Right lobe of liver (tissue), 6 donors: Measurements from ENCODE around the gene CAMTA1. TPM values are rescaled to one million over a fixed set of nuclear protein-coding genes. Genes with fewer than 3 reads are reported as not detected.

ENCODE experiments used
- ATAC-seq, 4 donors: fragments of 200-7000 bp; cut with Tn5 transposase; one replicate each; pipeline ENCODE4 v1.9.1; 2020; ENCODE audit warnings: mild to moderate bottlenecking in 4 of 4, moderate library complexity in 4 of 4
- DNase-seq, 3 donors: peaks; one replicate each; pipeline ENCODE4 v3.0.0-alpha.2; 2020
- H3K27ac ChIP-seq, 3 donors: fragments of 200-600 bp; one replicate each; pipeline ENCODE4 v1.8.0; 2022
- H3K27me3 ChIP-seq, 2 donors: fragments of 200-600 bp; one replicate each; pipeline ENCODE4 v1.8.0; 2022
- H3K36me3 ChIP-seq, 4 donors: fragments of 200-600 bp; sonication (generic) in 1 of 4; one replicate each; pipeline versions ENCODE4 v1.5.1 to v1.8.0; 2017 to 2022; ENCODE audit warnings: control low read depth in 1 of 4
- H3K4me1 ChIP-seq, 4 donors: fragments of 200-600 bp; sonication (generic) in 1 of 4; one replicate each; pipeline versions ENCODE4 v1.5.1 to v1.8.0; 2017 to 2022; ENCODE audit warnings: control low read depth in 1 of 4
- H3K4me3 ChIP-seq, 3 donors: fragments of 200-600 bp; one replicate each; pipeline ENCODE4 v1.8.0; 2022
- H3K9me3 ChIP-seq, 4 donors: fragments of 200-600 bp; sonication (generic) in 1 of 4; one replicate each; pipeline versions ENCODE4 v1.5.1 to v1.8.0; 2017 to 2022; ENCODE audit warnings: control low read depth in 1 of 4
- POLR2A ChIP-seq: fragments of 450-650 bp; IDR thresholded peaks from one replicate; pipeline ENCODE4 v1.6.1; 2017; ENCODE audit warnings: antibody characterized with exemption, mild to moderate bottlenecking
- WGBS: methylation state at CpG from one replicate; pipeline ENCODE4 v1.1.6; 2018; ENCODE audit warnings: low coverage, low lambda C conversion rate; ENCODE audit not compliant: insufficient coverage; ENCODE audit errors: missing lambda C conversion rate; 5-methylcytosine and 5-hydroxymethylcytosine counted together
- intact Hi-C, 2 donors: fragments of 100-400 bp; cut with DNase I; formaldehyde crosslinking; loops; one replicate each; pipeline versions ENCODE4 v1.11.2 to v1.14.1; 2022
- total RNA-seq, 6 experiments: library from RNA; depleted of rRNA in 2 of 6; stranded (reverse); fragments of >200 nt in 2 of 6; fragmentation: NEBNext Ultra II Directional in 3 of 6; extraction: Animal tissue kit (Norgen Biotek cat#: 25700) in 3 of 6; gene quantifications; one replicate each; pipeline versions ENCODE4 v1.1.0 to v1.2.4, GENCODE V29; 2016 to 2023
- TF ChIP-seq, protein P1 (sequence below), 4 donors: fragments of 200-600 bp in 3 of 4; fragments of 450-650 bp in 1 of 4; IDR thresholded peaks; one replicate each; pipeline versions ENCODE4 v1.5.1 to v1.8.0; 2016 to 2022; ENCODE audit warnings: antibody characterized with exemption in 4 of 4, mild to moderate bottlenecking in 2 of 4
- donor health status: DM: no; HTN: yes; CAD: no.
- donor health status: DM: no; HTN: no; CAD: no.
- donor health status: DM: no; HTN: no; CAD: no.
- donor health status: DM: no; HTN: yes; CAD: no.
- donor health status: DM: no; HTN: yes; CAD: no.

The CAMTA1 gene
- total RNA-seq, 6 experiments from 2014 or later: 32.3 to 49.4 (median 37.2) TPM

DNA sequence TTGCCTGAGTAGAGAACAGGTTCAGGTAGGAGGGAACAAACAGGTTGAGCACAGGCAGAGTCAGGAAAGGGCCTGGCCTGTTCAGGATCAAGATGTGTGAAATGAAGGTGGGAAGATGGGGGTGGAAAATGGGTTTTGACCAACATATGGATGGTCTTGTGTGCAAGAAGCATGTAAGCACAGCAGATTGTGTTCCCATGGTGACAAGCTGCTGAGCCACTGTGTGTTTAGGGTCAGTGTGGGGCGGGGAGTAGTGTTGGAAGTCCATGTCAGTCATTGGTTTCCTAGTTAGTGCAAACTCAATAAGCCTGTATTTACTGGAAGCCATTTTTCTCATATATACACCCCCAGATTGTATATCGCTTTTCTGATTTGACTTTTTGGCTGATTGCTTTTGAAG, 111.9 kb downstream of the CAMTA1 start:
- Histone ChIP-seq H3K4me3 (no peak overlapping the region), H3K27me3 (no peaks in the 10 kb centered on the region), H3K4me1 (no peaks in the 10 kb centered on the region), H3K27ac (no peak overlapping the region), H3K36me3 (no peaks in the 10 kb centered on the region), H3K9me3 (no peaks in the 10 kb centered on the region)
- TF ChIP-seq POLR2A: no peak
- TF ChIP-seq, protein P1, sequence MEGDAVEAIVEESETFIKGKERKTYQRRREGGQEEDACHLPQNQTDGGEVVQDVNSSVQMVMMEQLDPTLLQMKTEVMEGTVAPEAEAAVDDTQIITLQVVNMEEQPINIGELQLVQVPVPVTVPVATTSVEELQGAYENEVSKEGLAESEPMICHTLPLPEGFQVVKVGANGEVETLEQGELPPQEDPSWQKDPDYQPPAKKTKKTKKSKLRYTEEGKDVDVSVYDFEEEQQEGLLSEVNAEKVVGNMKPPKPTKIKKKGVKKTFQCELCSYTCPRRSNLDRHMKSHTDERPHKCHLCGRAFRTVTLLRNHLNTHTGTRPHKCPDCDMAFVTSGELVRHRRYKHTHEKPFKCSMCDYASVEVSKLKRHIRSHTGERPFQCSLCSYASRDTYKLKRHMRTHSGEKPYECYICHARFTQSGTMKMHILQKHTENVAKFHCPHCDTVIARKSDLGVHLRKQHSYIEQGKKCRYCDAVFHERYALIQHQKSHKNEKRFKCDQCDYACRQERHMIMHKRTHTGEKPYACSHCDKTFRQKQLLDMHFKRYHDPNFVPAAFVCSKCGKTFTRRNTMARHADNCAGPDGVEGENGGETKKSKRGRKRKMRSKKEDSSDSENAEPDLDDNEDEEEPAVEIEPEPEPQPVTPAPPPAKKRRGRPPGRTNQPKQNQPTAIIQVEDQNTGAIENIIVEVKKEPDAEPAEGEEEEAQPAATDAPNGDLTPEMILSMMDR (IDR thresholded peaks at IDR 0.05): no peak
- DNase-seq: no peak
- ATAC-seq: no peak
- intact Hi-C loops: loop anchor here in 1 of 2 donors (10.0 kb wide), 1 partner anchor 172 kb away; no protein-coding TSS in a partner anchor
- WGBS: no CpG with 5 or more reads among the region's 2 CpGs

DNA sequence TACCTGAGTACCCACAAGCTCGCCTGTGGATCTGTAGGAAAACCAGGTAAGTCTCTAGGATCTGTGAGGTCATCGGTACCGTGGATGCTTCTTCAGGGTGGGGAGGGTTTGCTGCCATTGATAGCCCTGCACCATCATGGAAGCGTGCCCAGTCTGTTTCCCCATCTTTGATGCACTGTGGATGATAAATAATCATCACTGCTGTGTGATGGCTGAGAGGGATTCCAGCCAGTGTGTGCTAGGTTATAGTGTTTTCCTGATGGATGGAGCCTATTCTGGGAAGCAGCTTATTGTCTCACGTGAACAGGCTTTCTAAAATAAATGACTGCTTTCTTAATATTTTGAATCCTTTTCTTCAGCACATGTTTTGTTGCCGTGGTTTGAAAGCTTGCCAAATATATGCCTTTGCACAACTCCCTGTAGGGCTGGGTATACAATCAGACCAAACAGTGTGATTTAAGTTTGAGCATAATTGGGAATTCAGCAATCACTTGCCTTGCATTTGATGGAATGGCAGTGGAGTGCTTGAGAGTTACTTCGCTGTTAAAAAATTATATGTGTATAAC, 113.8 kb downstream of the CAMTA1 start:
- no peaks in the 10 kb centered on the region for H3K4me1 ChIP-seq
- intact Hi-C loops: loop anchor here in 1 of 2 donors (10.0 kb wide), 1 partner anchor 174 kb away; no protein-coding TSS in a partner anchor
- no peak overlapping the region for H3K27ac ChIP-seq
- WGBS: 79% methylated on average over 7 of the region's 7 CpGs
- H3K36me3 ChIP-seq: no peaks in the 10 kb centered on the region
- no peaks in the 10 kb centered on the region for H3K9me3 ChIP-seq
- DNase-seq (no peak), ATAC-seq (no peak)
- H3K4me3 ChIP-seq: no peak overlapping the region
- TF ChIP-seq POLR2A: no peak
- TF ChIP-seq, protein P1 (IDR thresholded peaks at IDR 0.05): no peak
- H3K27me3 ChIP-seq: no peaks in the 10 kb centered on the region

DNA sequence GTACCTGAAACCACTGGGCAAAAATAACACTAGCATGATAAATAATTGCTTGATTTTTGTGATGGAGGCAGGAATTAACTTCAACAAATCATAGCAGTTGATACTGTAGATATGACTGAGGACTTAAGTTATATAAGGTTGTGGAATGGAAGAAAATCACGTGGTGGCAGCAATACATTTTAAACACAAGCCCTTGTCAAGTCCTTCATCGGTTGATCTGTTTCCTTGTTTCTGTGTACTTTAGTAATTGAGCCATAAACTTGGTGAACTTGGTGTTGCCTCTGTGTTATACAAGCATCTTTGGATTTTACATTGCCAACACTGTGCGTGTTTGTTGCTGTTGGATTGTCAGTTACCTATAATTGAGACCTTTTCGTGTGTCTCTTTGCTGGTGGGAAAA, 114.4 kb downstream of the CAMTA1 start:
- Histone ChIP-seq H3K4me1 (no peaks in the 10 kb centered on the region), H3K27ac (no peak overlapping the region), H3K9me3 (no peaks in the 10 kb centered on the region), H3K36me3 (no peaks in the 10 kb centered on the region), H3K27me3 (no peaks in the 10 kb centered on the region), H3K4me3 (no peak overlapping the region)
- intact Hi-C loops: loop anchor here in 1 of 2 donors (10.0 kb wide), 1 partner anchor 175 kb away; no protein-coding TSS in a partner anchor
- ATAC-seq: no peak
- no peak for TF ChIP-seq POLR2A
- TF ChIP-seq, protein P1 (IDR thresholded peaks at IDR 0.05): no peak
- WGBS: 86% methylated on average over 4 of the region's 4 CpGs
- no peak for DNase-seq

DNA sequence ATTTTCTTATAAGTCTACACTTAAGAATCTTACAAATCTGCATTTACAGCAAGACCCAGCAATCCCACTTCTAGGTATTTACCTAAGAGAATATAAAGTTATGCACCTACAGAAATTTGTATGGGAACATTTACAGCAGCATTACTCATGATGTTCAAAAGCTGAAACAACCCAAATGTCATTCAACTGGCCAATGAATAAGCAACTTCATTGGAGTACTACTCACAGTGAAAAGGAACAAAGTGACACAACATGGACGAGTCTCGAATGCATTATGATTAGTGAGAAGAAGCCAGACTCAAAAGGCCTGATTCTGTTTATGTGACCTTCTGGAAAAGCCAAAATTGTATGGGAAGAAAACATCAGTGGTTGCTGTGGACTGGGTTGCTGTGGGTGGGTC, 116.9 kb downstream of the CAMTA1 start:
- Histone ChIP-seq H3K4me1 (no peaks in the 10 kb centered on the region), H3K27ac (no peak overlapping the region), H3K9me3 (no peaks in the 10 kb centered on the region), H3K27me3 (no peaks in the 10 kb centered on the region), H3K4me3 (no peak overlapping the region), H3K36me3 (no peaks in the 10 kb centered on the region)
- DNase-seq (no peak), ATAC-seq (no peak)
- 70% methylated on average over 2 of the region's 2 CpGs for WGBS
- TF ChIP-seq, protein P1 (IDR thresholded peaks at IDR 0.05): no peak
- TF ChIP-seq POLR2A: no peak
- intact Hi-C loops: no loop called here
